LNCAP (cell line): Measurements from ENCODE around the gene ZSCAN16.

Source experiments
- CTCF ChIP-seq: fragments of 450-650 bp; IDR thresholded peaks from 2 replicates; pipeline ENCODE4 v1.5.1; 2017; ENCODE audit warnings: mild to moderate bottlenecking

ZSCAN16 gene

GRCh38 chr6:28089054-28089453 lies 35.4 kb upstream of the ZSCAN16 start:
- no peak for TF ChIP-seq CTCF

GRCh38 chr6:28090917-28091586 lies 33.4 kb upstream of the ZSCAN16 start:
- TF ChIP-seq CTCF: no peak

- TF ChIP-seq CTCF: peak; percentile 45
Observed at GRCh38 chr6:28104392-28105244, 19.8 kb upstream of the ZSCAN16 start.

- TF ChIP-seq CTCF: no peak
Observed at GRCh38 chr6:28105245-28105639, 19.2 kb upstream of the ZSCAN16 start.

GRCh38 chr6:28107506-28107905 lies 16.9 kb upstream of the ZSCAN16 start:
- no peak for TF ChIP-seq CTCF

GRCh38 chr6:28111964-28112363 lies 12.4 kb upstream of the ZSCAN16 start:
- no peak for TF ChIP-seq CTCF

GRCh38 chr6:28115799-28116198 lies 8.6 kb upstream of the ZSCAN16 start:
- no peak for TF ChIP-seq CTCF
